Measurements from ENCODE around the gene C9orf50. TPM values are rescaled to one million over a fixed set of nuclear protein-coding genes. Genes with fewer than 3 reads are reported as not detected.
A peak's percentile ranks its signal among the peaks of the same experiment; 100 is the strongest.
"Not testable (repeated sequence)": the region's sequence is repeated elsewhere in the genome, so short reads cannot be mapped to it uniquely, and the experiment has no call there.

C9orf50 gene
- polyA plus RNA-seq (ENCODE audit: insufficient read length in 12 of 12), result not detected
- long read RNA-seq, donor 1, result 0 reads
- long read RNA-seq, donor 2, result 0 reads
- long read RNA-seq, donor 3, result 0 reads
- long read RNA-seq, donor 4, result 0 reads
- long read RNA-seq, donor 5, result 0 reads
- long read RNA-seq, donor 6, result 0 reads
- long read RNA-seq, donor 7, result 0 reads
- long read RNA-seq, donor 8, partial matches to known transcripts, result 43 of 43 reads
- long read RNA-seq, donor 8, other reads (novel, unspliced or antisense), result 0 of 43 reads
- long read RNA-seq, donor 9, result 0 reads
- long read RNA-seq, donor 10, result 0 reads
- long read RNA-seq, donor 11, result 0 reads

- no peak for DNase-seq
These were observed at the start of gene C9orf50 for GRCh38 chr9:129620669-129621295. C9orf50 (minus strand) TSS chr9:129621101; CDS start chr9:129620574, 527 bp downstream.

- DNase-seq, result no peak
These were observed 49.0 kb upstream of the C9orf50 start for GRCh38 chr9:129669946-129670345.

- DNase-seq, result no peak
These were observed 48.3 kb upstream of the C9orf50 start for GRCh38 chr9:129669141-129669718.

- DNase-seq, result no peak
These were observed 46.9 kb upstream of the C9orf50 start for GRCh38 chr9:129667850-129668249.

- DNase-seq, result no peak
These were observed 46.5 kb upstream of the C9orf50 start for GRCh38 chr9:129667378-129667777.

- DNase-seq, result no peak
These were observed 45.7 kb upstream of the C9orf50 start for GRCh38 chr9:129666575-129666974.

GRCh38 chr9:129665814-129666520 is 45.1 kb upstream of the C9orf50 start:
- no peak for DNase-seq

GRCh38 chr9:129665389-129665775 is 44.5 kb upstream of the C9orf50 start, which contains the start of gene PRRX2:
PRRX2 (plus strand) TSS chr9:129665647; CDS start chr9:129665868, 221 bp downstream.
- DNase-seq, result peak; percentile 76

GRCh38 chr9:129664746-129665388 is 44.0 kb upstream of the C9orf50 start:
- DNase-seq, result no peak

GRCh38 chr9:129662239-129662638 is 41.3 kb upstream of the C9orf50 start:
- not testable (repeated sequence) for DNase-seq

- DNase-seq, result no peak
These were observed 40.1 kb upstream of the C9orf50 start for GRCh38 chr9:129661029-129661428.

- DNase-seq, result no peak
These were observed 36.0 kb upstream of the C9orf50 start for GRCh38 chr9:129656795-129657390.

GRCh38 chr9:129655696-129656095 is 34.8 kb upstream of the C9orf50 start:
- no peak for DNase-seq

- no peak for DNase-seq
These were observed 34.3 kb upstream of the C9orf50 start for GRCh38 chr9:129655154-129655553.

- no peak for DNase-seq
These were observed 33.7 kb upstream of the C9orf50 start for GRCh38 chr9:129654554-129655040.

- no peak for DNase-seq
These were observed 33.1 kb upstream of the C9orf50 start for GRCh38 chr9:129653823-129654553.

- no peak for DNase-seq
These were observed 29.9 kb upstream of the C9orf50 start for GRCh38 chr9:129650680-129651235.

- DNase-seq, result no peak
These were observed 29.1 kb upstream of the C9orf50 start for GRCh38 chr9:129649726-129650679.

- no peak for DNase-seq
These were observed 27.8 kb upstream of the C9orf50 start for GRCh38 chr9:129648764-129649115.
